HCT116 (cell line): ENCODE measurements around the gene KANK2.

Experiments used
- CBX3 ChIP-seq: IDR thresholded peaks from 2 replicates; pipeline ENCODE4 v1.6.1; 2012; ENCODE audit warnings: low read depth
- CTCF ChIP-seq, 3 experiments: fragments of 200-600 bp in 1 of 3; sonication (generic) in 1 of 3; IDR thresholded peaks in 2 of 3; conservative IDR thresholded peaks in 1 of 3; 2 replicates each; pipeline ENCODE4 v1.5.1; 2012 to 2017; ENCODE audit warnings: low read depth in 2 of 3, low read length in 2 of 3, antibody characterized with exemption in 1 of 3, borderline replicate concordance in 1 of 3, control low read depth in 1 of 3, mild to moderate bottlenecking in 1 of 3, mixed read lengths in 1 of 3, mixed run types in 1 of 3, moderate library complexity in 1 of 3; ENCODE audit not compliant: insufficient read depth in 1 of 3
- EGR1 ChIP-seq: IDR thresholded peaks from 2 replicates; pipeline ENCODE4 v1.6.1; 2012; ENCODE audit warnings: low read depth
- EZH2 ChIP-seq: fragments of 200-600 bp; sonication (generic); IDR thresholded peaks from 2 replicates; pipeline ENCODE4 v1.6.1; 2017; ENCODE audit warnings: antibody characterized with exemption, mixed run types
- EZH2phosphoT487 ChIP-seq: fragments of 200-600 bp; IDR thresholded peaks from 2 replicates; pipeline ENCODE4 v1.6.1; 2018; ENCODE audit warnings: antibody characterized with exemption, borderline replicate concordance
- JUND ChIP-seq: IDR thresholded peaks from 2 replicates; pipeline ENCODE4 v1.6.1; 2012
- MAX ChIP-seq: IDR thresholded peaks from 2 replicates; pipeline ENCODE4 v1.6.1; 2012
- POLR2AphosphoS5 ChIP-seq: IDR thresholded peaks from 2 replicates; pipeline ENCODE4 v1.6.1; 2011; ENCODE audit warnings: mild to moderate bottlenecking, low read depth, low read length, moderate library complexity
- RAD21 ChIP-seq: IDR thresholded peaks from 2 replicates; pipeline ENCODE4 v1.6.1; 2012; ENCODE audit warnings: low read depth, mild to moderate bottlenecking
- SIN3A ChIP-seq: IDR thresholded peaks from 2 replicates; pipeline ENCODE4 v1.6.1; 2012; ENCODE audit warnings: low read depth
- TCF7L2 ChIP-seq: IDR thresholded peaks from 2 replicates; pipeline ENCODE4 v1.7.0; 2011; ENCODE audit warnings: borderline replicate concordance, inconsistent platforms; ENCODE audit not compliant: insufficient read depth, insufficient read length; ENCODE audit errors: extremely low read depth
- ZNF274 ChIP-seq: fragments of 200-500 bp; sonication (Bioruptor generic); IDR thresholded peaks from 2 replicates; pipeline ENCODE4 v1.6.1; 2014; ENCODE audit warnings: mild to moderate bottlenecking, low read depth, low read length, inconsistent platforms

- no peak for TF ChIP-seq EGR1
- TF ChIP-seq CTCF (IDR thresholded peaks at IDR 0.05 in 2 of 3, conservative IDR thresholded peaks at IDR 0.05 in 1 of 3; ENCODE audit: borderline replicate concordance in 1 of 3, insufficient read depth in 1 of 3, low read depth in 2 of 3, low read length in 2 of 3), result no peak
- TF ChIP-seq JUND, result no peak
- no peak for TF ChIP-seq RAD21
- TF ChIP-seq POLR2AphosphoS5, result no peak
- no peak for TF ChIP-seq EZH2phosphoT487
- TF ChIP-seq MAX, result no peak
- TF ChIP-seq ZNF274, result no peak
- no peak for TF ChIP-seq SIN3A
- no peak for TF ChIP-seq EZH2
- TF ChIP-seq CBX3, result no peak
- TF ChIP-seq TCF7L2, result no peak
These were observed 3.6 kb upstream of the KANK2 start for GRCh38 chr19:11200931-11201330.
